ENCODE measurements around the gene GRHPR. TPM values are rescaled to one million over a fixed set of nuclear protein-coding genes. Genes with fewer than 3 reads are reported as not detected.

GRHPR gene
- total and polyA plus RNA-seq, 10 of the 15 experiments (the other 5 are each of a cell fraction or from before 2014, with no cell fraction given), result 52.4 to 194 (median 126) TPM

DNA sequence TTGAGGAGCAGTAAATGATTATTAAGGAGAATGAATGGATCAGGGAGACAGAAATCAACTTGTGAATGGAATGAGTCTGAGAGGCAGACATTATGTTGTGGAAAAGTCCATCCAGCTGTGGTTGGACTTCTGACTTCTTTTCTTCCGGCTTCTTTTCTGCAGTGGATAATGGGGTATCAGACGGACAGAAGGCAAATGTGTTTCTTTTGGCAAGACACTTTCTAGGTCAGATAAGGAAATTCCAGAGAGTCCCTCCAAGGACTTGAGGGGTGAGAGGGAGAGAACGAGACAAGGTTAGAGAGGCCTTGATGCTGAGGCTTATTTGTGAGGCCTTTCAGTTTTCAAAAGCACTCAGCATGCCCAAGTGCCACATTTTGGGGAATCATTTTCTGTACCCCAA, 17.1 kb upstream of the GRHPR start:
- 92% methylated on average over 3 of the region's 3 CpGs for WGBS (ENCODE audit: insufficient coverage, insufficient replicate concordance, low lambda C conversion rate, missing lambda C conversion rate)
- no peaks in the 10 kb centered on the region for H3K27me3 ChIP-seq (replicated peaks in 1 of 2; ENCODE audit: control insufficient read depth in 2 of 2, insufficient read depth in 2 of 2, low read length in 1 of 2)
- peak overlapping the region; percentile 29; the same call in 1 of the 2 replicates for H3K4me3 ChIP-seq
- H4K20me1 ChIP-seq (ENCODE audit: control insufficient read depth, insufficient read depth), result no peaks in the 10 kb centered on the region
- H2AFZ ChIP-seq (ENCODE audit: control insufficient read depth, low read depth, low read length), result no peak overlapping the region
- no peak for FAIRE-seq
- ChIA-PET RAD21 (ENCODE audit: unreplicated experiment) (interaction anchor here (1.0 to 1.4 kb wide), 3 partner anchors 23 to 212 kb away, joined by 3 read pairs; no protein-coding TSS in a partner anchor), CTCF (interaction anchor here (1.4 to 15.1 kb wide), 5 partner anchors 7 to 639 kb away, joined by 3 to 220 read pairs (median 17); no protein-coding TSS in a partner anchor), SMC1A (ENCODE audit: uncharacterized antibody, unreplicated experiment) (interaction anchor here (0.7 to 4.7 kb wide), 8 partner anchors 10 to 535 kb away, joined by 3 to 23 read pairs (median 4); no protein-coding TSS in a partner anchor), POLR2A (interaction anchor here (1.0 to 15.5 kb wide), 2 partner anchors 33 to 59 kb away, joined by 3 to 212 read pairs; no protein-coding TSS in a partner anchor)
- H3K4me2 ChIP-seq (ENCODE audit: control insufficient read depth, insufficient read depth), result peak overlapping the region; percentile 23; the same call in 1 of the 2 replicates
- in situ Hi-C loops (cut with MboI) (no loop called here), intact Hi-C loops (cut with micrococcal nuclease; ENCODE audit: unreplicated experiment) (loop anchor here (5.0 to 10.0 kb wide), 2 partner anchors 218 to 531 kb away; no protein-coding TSS in a partner anchor)
- no peak for ATAC-seq
- BruUV-seq (replicated peaks), result no TSS peak
- peak overlapping the region; percentile 36 for H3K9ac ChIP-seq (ENCODE audit: control insufficient read depth, insufficient read depth, low read length)
- H3K27ac ChIP-seq (ENCODE audit: control insufficient read depth, insufficient read depth), result peak overlapping the region; percentile 96
- H3K36me3 ChIP-seq (ENCODE audit: control insufficient read depth in 2 of 2, insufficient read depth in 2 of 2, low read length in 1 of 2), result no peaks in the 10 kb centered on the region
- DNase-seq (ENCODE audit: low read depth, low spot score), result no peak
- TF ChIP-seq NFYA (IDR thresholded peaks at IDR 0.05; ENCODE audit: borderline replicate concordance, low read depth, low read length), result no peak
- no peak for TF ChIP-seq MTA3 (IDR thresholded peaks at IDR 0.05; ENCODE audit: borderline replicate concordance, low read length)
- H3K9me3 ChIP-seq (replicated peaks; ENCODE audit: control insufficient read depth, insufficient read depth, low read length), result no peaks in the 10 kb centered on the region
- H3K4me1 ChIP-seq (ENCODE audit: control insufficient read depth, insufficient read depth, low read length), result peaks cover 66% of the 10 kb centered on the region
- H3K79me2 ChIP-seq (ENCODE audit: control insufficient read depth, insufficient read depth, low read length), result peaks cover 35% of the 10 kb centered on the region

DNA sequence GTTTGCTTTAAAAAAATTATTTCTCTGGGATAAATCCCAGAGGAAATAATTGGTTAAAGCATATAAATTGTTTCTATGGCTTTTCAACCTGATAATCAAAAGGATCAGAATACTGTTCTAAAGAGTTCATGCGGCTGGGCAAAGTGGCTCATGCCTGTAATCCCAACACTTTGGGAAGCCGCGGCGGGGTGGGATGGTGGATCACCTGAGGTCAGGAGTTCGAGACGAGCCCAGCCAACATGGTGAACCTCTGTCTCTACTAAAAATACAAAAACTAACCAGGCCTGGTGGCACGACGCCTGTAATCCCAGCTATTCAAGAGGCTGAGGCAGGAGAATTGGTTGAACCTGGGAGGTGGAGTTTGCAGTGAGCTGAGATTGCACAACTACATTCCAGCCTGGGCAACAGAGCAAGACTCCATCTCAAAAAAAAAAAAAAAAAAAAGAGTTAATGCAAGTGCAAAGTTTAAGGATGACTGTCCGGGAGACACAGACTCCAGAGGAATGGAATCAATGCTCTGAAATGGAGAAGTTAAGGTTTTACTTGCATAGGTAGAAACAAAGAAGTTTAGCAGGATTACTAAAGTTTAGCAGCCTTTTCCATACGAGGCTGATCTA, 16.6 kb upstream of the GRHPR start:
- no TSS peak for BruUV-seq (replicated peaks)
- in situ Hi-C loops (cut with MboI) (no loop called here), intact Hi-C loops (cut with micrococcal nuclease; ENCODE audit: unreplicated experiment) (loop anchor here (5.0 to 10.0 kb wide), 2 partner anchors 219 to 531 kb away; no protein-coding TSS in a partner anchor)
- Histone ChIP-seq H3K9me3 (replicated peaks; ENCODE audit: control insufficient read depth, insufficient read depth, low read length) (no peaks in the 10 kb centered on the region), H4K20me1 (ENCODE audit: control insufficient read depth, insufficient read depth) (no peaks in the 10 kb centered on the region), H3K27ac (ENCODE audit: control insufficient read depth, insufficient read depth) (peak overlapping the region; percentile 100), H3K9ac (ENCODE audit: control insufficient read depth, insufficient read depth, low read length) (peak overlapping the region; percentile 91), H3K27me3 (replicated peaks in 1 of 2; ENCODE audit: control insufficient read depth in 2 of 2, insufficient read depth in 2 of 2, low read length in 1 of 2) (no peaks in the 10 kb centered on the region), H3K36me3 (ENCODE audit: control insufficient read depth in 2 of 2, insufficient read depth in 2 of 2, low read length in 1 of 2) (no peaks in the 10 kb centered on the region), H3K4me3 (peak overlapping the region; percentile 57; the same call in 1 of the 2 replicates), H3K79me2 (ENCODE audit: control insufficient read depth, insufficient read depth, low read length) (peaks cover 39% of the 10 kb centered on the region), H3K4me2 (ENCODE audit: control insufficient read depth, insufficient read depth) (peak overlapping the region; percentile 92), H2AFZ (ENCODE audit: control insufficient read depth, low read depth, low read length) (no peak overlapping the region), H3K4me1 (ENCODE audit: control insufficient read depth, insufficient read depth, low read length) (peaks cover 67% of the 10 kb centered on the region)
- RAD21 ChIA-PET (ENCODE audit: unreplicated experiment), result interaction anchor here (0.6 to 7.5 kb wide), 5 partner anchors 26 to 485 kb away, joined by 3 to 126 read pairs (median 4); partner anchors contain the start of gene TOMM5
- no peak for DNase-seq (ENCODE audit: low read depth, low spot score)
- SMC1A ChIA-PET (ENCODE audit: uncharacterized antibody, unreplicated experiment), result interaction anchor here (0.5 to 4.7 kb wide), 7 partner anchors 15 to 535 kb away, joined by 3 to 23 read pairs (median 8); no protein-coding TSS in a partner anchor
- no peak for FAIRE-seq
- 95% methylated on average over 10 of the region's 10 CpGs for WGBS (ENCODE audit: insufficient coverage, insufficient replicate concordance, low lambda C conversion rate, missing lambda C conversion rate)
- no peak for ATAC-seq
- CTCF ChIA-PET, result interaction anchor here (0.7 to 15.1 kb wide), 11 partner anchors 7 to 640 kb away, joined by 3 to 220 read pairs (median 17); no protein-coding TSS in a partner anchor
- POLR2A ChIA-PET, result interaction anchor here (0.5 to 15.5 kb wide), 6 partner anchors 9 to 122 kb away, joined by 3 to 212 read pairs (median 6); no protein-coding TSS in a partner anchor
- TF ChIP-seq, protein P1, sequence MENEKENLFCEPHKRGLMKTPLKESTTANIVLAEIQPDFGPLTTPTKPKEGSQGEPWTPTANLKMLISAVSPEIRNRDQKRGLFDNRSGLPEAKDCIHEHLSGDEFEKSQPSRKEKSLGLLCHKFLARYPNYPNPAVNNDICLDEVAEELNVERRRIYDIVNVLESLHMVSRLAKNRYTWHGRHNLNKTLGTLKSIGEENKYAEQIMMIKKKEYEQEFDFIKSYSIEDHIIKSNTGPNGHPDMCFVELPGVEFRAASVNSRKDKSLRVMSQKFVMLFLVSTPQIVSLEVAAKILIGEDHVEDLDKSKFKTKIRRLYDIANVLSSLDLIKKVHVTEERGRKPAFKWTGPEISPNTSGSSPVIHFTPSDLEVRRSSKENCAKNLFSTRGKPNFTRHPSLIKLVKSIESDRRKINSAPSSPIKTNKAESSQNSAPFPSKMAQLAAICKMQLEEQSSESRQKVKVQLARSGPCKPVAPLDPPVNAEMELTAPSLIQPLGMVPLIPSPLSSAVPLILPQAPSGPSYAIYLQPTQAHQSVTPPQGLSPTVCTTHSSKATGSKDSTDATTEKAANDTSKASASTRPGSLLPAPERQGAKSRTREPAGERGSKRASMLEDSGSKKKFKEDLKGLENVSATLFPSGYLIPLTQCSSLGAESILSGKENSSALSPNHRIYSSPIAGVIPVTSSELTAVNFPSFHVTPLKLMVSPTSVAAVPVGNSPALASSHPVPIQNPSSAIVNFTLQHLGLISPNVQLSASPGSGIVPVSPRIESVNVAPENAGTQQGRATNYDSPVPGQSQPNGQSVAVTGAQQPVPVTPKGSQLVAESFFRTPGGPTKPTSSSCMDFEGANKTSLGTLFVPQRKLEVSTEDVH (IDR thresholded peaks at IDR 0.05; ENCODE audit: low read depth, partially characterized antibody), result no peak
- TF ChIP-seq, protein P2, sequence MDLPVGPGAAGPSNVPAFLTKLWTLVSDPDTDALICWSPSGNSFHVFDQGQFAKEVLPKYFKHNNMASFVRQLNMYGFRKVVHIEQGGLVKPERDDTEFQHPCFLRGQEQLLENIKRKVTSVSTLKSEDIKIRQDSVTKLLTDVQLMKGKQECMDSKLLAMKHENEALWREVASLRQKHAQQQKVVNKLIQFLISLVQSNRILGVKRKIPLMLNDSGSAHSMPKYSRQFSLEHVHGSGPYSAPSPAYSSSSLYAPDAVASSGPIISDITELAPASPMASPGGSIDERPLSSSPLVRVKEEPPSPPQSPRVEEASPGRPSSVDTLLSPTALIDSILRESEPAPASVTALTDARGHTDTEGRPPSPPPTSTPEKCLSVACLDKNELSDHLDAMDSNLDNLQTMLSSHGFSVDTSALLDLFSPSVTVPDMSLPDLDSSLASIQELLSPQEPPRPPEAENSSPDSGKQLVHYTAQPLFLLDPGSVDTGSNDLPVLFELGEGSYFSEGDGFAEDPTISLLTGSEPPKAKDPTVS (IDR thresholded peaks at IDR 0.05; ENCODE audit: low read depth, low read length), result no peak
- TF ChIP-seq, protein P3, sequence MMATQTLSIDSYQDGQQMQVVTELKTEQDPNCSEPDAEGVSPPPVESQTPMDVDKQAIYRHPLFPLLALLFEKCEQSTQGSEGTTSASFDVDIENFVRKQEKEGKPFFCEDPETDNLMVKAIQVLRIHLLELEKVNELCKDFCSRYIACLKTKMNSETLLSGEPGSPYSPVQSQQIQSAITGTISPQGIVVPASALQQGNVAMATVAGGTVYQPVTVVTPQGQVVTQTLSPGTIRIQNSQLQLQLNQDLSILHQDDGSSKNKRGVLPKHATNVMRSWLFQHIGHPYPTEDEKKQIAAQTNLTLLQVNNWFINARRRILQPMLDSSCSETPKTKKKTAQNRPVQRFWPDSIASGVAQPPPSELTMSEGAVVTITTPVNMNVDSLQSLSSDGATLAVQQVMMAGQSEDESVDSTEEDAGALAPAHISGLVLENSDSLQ (IDR thresholded peaks at IDR 0.05), result no peak
- TF ChIP-seq RCOR1 (conservative IDR thresholded peaks at IDR 0.05; ENCODE audit: low read depth, low read length) (no peak), MYC (IDR thresholded peaks at IDR 0.05; ENCODE audit: insufficient read depth, insufficient read length, insufficient replicate concordance, low read length, severe bottlenecking) (no peak), SMAD5 (IDR thresholded peaks at IDR 0.05; ENCODE audit: low read depth) (no peak)

Data from GM12878 (cell line).